GM18870 (cell line): ENCODE measurements around the gene THSD4.

Source experiments
- ATAC-seq: cut with Tn5 transposase; IDR thresholded peaks from one replicate; pipeline ENCODE4 v1.9.1; 2021; ENCODE audit warnings: moderate library complexity; ENCODE audit not compliant: unreplicated experiment

THSD4 gene

GRCh38 chr15:71341811-71342550 lies 226.7 kb downstream of the THSD4 start:
- no peak for ATAC-seq

GRCh38 chr15:71342658-71343057 lies 227.4 kb downstream of the THSD4 start:
- no peak for ATAC-seq

GRCh38 chr15:71344316-71344715 lies 229.0 kb downstream of the THSD4 start:
- ATAC-seq: no peak

GRCh38 chr15:71345186-71345585 lies 229.9 kb downstream of the THSD4 start:
- no peak for ATAC-seq

GRCh38 chr15:71346464-71346863 lies 231.2 kb downstream of the THSD4 start:
- ATAC-seq: no peak

GRCh38 chr15:71348597-71348996 lies 233.3 kb downstream of the THSD4 start:
- ATAC-seq: no peak

- ATAC-seq: no peak
Observed at GRCh38 chr15:71349336-71349735, 234.1 kb downstream of the THSD4 start.

GRCh38 chr15:71349736-71350526 lies 234.7 kb downstream of the THSD4 start:
- no peak for ATAC-seq

- no peak for ATAC-seq
Observed at GRCh38 chr15:71350622-71351378, 235.5 kb downstream of the THSD4 start.

GRCh38 chr15:71352125-71352524 lies 236.9 kb downstream of the THSD4 start:
- ATAC-seq: no peak

GRCh38 chr15:71352765-71353164 lies 237.5 kb downstream of the THSD4 start:
- no peak for ATAC-seq

GRCh38 chr15:71353171-71353570 lies 237.9 kb downstream of the THSD4 start:
- ATAC-seq: no peak

GRCh38 chr15:71355268-71355667 lies 240.0 kb downstream of the THSD4 start:
- ATAC-seq: no peak

GRCh38 chr15:71357321-71357732 lies 242.1 kb downstream of the THSD4 start:
- no peak for ATAC-seq

GRCh38 chr15:71357967-71358366 lies 242.7 kb downstream of the THSD4 start:
- no peak for ATAC-seq

- ATAC-seq: no peak
Observed at GRCh38 chr15:71359246-71359645, 244.0 kb downstream of the THSD4 start.

- no peak for ATAC-seq
Observed at GRCh38 chr15:71362556-71362955, 247.3 kb downstream of the THSD4 start.

GRCh38 chr15:71362987-71363968 lies 248.0 kb downstream of the THSD4 start:
- ATAC-seq: no peak

GRCh38 chr15:71364117-71364584 lies 248.9 kb downstream of the THSD4 start:
- ATAC-seq: no peak

- no peak for ATAC-seq
Observed at GRCh38 chr15:71366522-71366921, 251.3 kb downstream of the THSD4 start.
